DMS153 treated with DMSO at 0.1 percent for 48 hours (cell line): Measurements from ENCODE around the gene SPPL3.
"Not testable (repeated sequence)": the region's sequence is repeated elsewhere in the genome, so short reads cannot be mapped to it uniquely, and the experiment has no call there.

ENCODE experiments used
- DNase-seq: peaks from one replicate; lab custom pipeline; 2025; ENCODE audit not compliant: unreplicated experiment; lab: John Stamatoyannopoulos, UW

SPPL3 gene

GRCh38 chr12:120844768-120845449 is 59.2 kb downstream of the SPPL3 start:
- no peak for DNase-seq

- no peak for DNase-seq
Measured at GRCh38 chr12:120844297-120844696, 59.9 kb downstream of the SPPL3 start.

- DNase-seq = no peak
Measured at GRCh38 chr12:120843472-120843871, 60.7 kb downstream of the SPPL3 start.

- no peak for DNase-seq
Measured at GRCh38 chr12:120842595-120842994, 61.6 kb downstream of the SPPL3 start.

- no peak for DNase-seq
Measured at GRCh38 chr12:120841525-120841924, 62.6 kb downstream of the SPPL3 start.

GRCh38 chr12:120839503-120839902 is 64.7 kb downstream of the SPPL3 start:
- DNase-seq = no peak

- DNase-seq = not testable (repeated sequence)
Measured at GRCh38 chr12:120838629-120839383, 65.4 kb downstream of the SPPL3 start.

GRCh38 chr12:120836114-120836684 is 68.0 kb downstream of the SPPL3 start:
- DNase-seq = no peak

- DNase-seq = no peak
Measured at GRCh38 chr12:120835657-120836056, 68.5 kb downstream of the SPPL3 start.

- DNase-seq = no peak
Measured at GRCh38 chr12:120835304-120835612, 68.9 kb downstream of the SPPL3 start.

- no peak for DNase-seq
Measured at GRCh38 chr12:120834489-120835303, 69.5 kb downstream of the SPPL3 start.

- DNase-seq = no peak
Measured at GRCh38 chr12:120833849-120834248, 70.3 kb downstream of the SPPL3 start.

- DNase-seq = no peak
Measured at GRCh38 chr12:120832737-120833136, 71.4 kb downstream of the SPPL3 start.

GRCh38 chr12:120831648-120832267 is 72.4 kb downstream of the SPPL3 start:
- DNase-seq = no peak

GRCh38 chr12:120830966-120831365 is 73.2 kb downstream of the SPPL3 start:
- no peak for DNase-seq

- DNase-seq = no peak
Measured at GRCh38 chr12:120830052-120830940, 73.9 kb downstream of the SPPL3 start.

GRCh38 chr12:120826335-120826734 is 77.8 kb downstream of the SPPL3 start:
- DNase-seq = no peak

- DNase-seq = no peak
Measured at GRCh38 chr12:120825337-120825736, 78.8 kb downstream of the SPPL3 start.

GRCh38 chr12:120822832-120823503 is 81.2 kb downstream of the SPPL3 start:
- DNase-seq = no peak

- no peak for DNase-seq
Measured at GRCh38 chr12:120821878-120822277, 82.3 kb downstream of the SPPL3 start.
